Hematopoietic multipotent progenitor cell treated with erythropoietin and hydrocortisone succinate and interleukin-3 and kit ligand, for 15 days (in vitro differentiated cells): ENCODE results near the gene MRPS18B.

Source experiments
- DNase-seq: peaks from one replicate; pipeline ENCODE4 v3.0.0-alpha.2; 2015; ENCODE audit warnings: low spot score

The MRPS18B gene

GRCh38 chr6:30617565-30618269 is at the start of gene MRPS18B:
Gene MRPS18B, plus strand, starts transcription at chr6:30617840. Its CDS starts 26 bp downstream, at chr6:30617866.
- DNase-seq = peak; percentile 98

GRCh38 chr6:30568245-30568644 is 49.4 kb upstream of the MRPS18B start:
- no peak for DNase-seq

- DNase-seq = no peak
Measured at GRCh38 chr6:30570263-30570662, 47.4 kb upstream of the MRPS18B start.

GRCh38 chr6:30570740-30571074 is 46.9 kb upstream of the MRPS18B start:
- no peak for DNase-seq

DNA sequence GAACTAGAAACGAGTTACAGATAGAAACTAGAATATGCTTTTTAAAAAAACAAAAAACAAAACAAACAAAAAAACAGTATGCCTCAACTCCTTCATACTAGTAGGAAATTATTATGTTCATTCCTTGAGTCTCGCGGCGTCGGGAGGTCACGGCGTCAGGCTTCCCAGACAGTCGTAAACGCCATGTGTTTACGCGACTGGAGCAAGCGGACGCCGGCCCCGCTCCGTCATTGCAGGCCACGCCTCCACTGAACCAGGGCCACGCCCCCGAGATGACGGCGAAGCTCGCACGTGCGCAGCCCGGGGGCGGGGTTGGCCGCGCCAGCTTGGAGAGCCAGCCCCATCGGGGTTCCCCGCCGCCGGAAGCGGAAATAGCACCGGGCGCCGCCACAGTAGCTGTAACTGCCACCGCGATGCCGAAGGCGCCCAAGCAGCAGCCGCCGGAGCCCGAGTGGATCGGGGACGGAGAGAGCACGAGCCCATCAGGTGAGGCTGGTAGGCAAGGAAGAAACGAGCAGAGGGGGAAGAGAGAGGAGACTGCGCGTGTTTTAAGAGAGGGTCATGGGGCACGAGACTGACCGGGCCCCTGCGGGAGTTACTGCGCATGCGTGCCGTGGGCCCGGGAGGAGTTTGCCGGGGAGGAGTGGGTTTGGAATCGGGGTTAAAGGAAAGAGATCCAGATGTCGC is 46.4 kb upstream of the MRPS18B start, which contains the start of gene ABCF1:
ABCF1 (plus strand) TSS at position 368 of the 687 bp plus-strand sequence; CDS start at position 414, 46 bp downstream.
- peak; percentile 99 for DNase-seq

- peak; percentile 14 for DNase-seq
Measured at GRCh38 chr6:30571762-30572082, 45.9 kb upstream of the MRPS18B start.

GRCh38 chr6:30572148-30572547 is 45.5 kb upstream of the MRPS18B start:
- no peak for DNase-seq

GRCh38 chr6:30573113-30573512 is 44.5 kb upstream of the MRPS18B start:
- DNase-seq = no peak

DNA sequence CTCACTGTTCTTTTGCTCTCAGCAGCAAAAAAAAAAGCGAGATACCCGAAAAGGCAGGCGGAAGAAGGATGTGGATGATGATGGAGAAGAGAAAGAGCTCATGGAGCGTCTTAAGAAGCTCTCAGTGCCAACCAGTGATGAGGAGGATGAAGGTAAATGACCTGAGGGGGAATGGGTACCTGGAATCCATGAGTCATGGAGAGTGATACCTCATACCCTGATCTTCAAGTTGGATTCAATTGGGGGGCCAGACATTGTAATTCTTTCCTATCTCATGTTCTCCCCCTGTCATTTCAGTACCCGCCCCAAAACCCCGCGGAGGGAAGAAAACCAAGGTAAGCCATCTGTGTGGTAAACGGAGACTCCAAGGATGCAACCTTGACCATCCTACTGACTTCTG is 39.6 kb upstream of the MRPS18B start:
- DNase-seq = no peak

DNA sequence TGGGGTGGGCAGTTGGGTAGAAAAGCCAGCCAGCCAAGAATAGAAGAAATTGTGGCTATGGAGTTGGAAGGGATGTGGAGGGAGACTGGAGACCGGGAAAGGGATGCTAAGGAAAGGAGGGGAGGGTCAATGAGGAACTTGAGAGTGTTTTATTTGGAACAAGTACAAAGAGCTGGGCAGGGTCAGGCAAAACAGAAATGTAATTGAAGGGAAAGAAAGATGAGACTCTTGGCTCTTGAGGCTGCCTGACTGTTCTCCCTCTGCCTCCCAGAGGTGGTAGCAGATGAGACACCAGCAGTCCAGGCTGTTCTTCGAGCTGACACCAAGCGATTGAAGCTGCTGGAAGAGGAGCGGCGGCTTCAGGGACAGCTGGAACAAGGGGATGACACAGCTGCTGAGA is 33.7 kb upstream of the MRPS18B start:
- no peak for DNase-seq

DNA sequence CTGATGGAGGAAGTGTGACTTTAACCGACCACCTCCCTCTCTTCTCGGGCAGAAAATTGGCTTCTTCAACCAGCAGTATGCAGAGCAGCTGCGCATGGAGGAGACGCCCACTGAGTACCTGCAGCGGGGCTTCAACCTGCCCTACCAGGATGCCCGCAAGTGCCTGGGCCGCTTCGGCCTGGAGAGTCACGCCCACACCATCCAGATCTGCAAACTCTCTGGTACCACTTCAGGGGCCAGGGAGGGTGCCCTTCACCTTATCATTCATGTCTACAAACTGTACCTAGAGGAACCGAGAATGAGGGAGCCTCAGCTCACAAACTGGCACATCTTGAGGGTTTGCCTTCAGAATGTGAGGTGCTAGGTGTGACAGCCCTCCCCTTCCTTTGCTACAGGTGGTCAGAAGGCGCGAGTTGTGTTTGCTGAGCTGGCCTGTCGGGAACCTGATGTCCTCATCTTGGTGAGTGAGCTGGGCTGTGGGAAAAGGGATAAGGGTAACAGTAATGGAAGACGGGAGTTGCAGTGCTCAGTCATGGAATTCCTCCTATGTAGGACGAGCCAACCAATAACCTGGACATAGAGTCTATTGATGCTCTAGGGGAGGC is 27.8 kb upstream of the MRPS18B start:
- no peak for DNase-seq

DNA sequence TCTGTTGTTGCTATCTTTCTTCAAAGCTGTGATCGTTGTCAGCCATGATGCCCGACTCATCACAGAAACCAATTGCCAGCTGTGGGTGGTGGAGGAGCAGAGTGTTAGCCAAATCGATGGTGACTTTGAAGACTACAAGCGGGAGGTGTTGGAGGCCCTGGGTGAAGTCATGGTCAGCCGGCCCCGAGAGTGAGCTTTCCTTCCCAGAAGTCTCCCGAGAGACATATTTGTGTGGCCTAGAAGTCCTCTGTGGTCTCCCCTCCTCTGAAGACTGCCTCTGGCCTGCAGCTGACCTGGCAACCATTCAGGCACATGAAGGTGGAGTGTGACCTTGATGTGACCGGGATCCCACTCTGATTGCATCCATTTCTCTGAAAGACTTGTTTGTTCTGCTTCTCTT is 27.1 kb upstream of the MRPS18B start:
- DNase-seq = no peak

DNA sequence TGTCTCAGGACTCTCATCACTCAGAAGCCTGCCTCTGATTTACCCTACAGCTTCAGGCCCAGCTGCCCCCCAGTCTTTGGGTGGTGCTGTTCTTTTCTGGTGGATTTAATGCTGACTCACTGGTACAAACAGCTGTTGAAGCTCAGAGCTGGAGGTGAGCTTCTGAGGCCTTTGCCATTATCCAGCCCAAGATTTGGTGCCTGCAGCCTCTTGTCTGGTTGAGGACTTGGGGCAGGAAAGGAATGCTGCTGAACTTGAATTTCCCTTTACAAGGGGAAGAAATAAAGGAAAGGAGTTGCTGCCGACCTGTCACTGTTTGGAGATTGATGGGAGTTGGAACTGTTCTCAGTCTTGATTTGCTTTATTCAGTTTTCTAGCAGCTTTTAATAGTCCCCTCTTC is 26.6 kb upstream of the MRPS18B start:
- peak; percentile 46 for DNase-seq

DNA sequence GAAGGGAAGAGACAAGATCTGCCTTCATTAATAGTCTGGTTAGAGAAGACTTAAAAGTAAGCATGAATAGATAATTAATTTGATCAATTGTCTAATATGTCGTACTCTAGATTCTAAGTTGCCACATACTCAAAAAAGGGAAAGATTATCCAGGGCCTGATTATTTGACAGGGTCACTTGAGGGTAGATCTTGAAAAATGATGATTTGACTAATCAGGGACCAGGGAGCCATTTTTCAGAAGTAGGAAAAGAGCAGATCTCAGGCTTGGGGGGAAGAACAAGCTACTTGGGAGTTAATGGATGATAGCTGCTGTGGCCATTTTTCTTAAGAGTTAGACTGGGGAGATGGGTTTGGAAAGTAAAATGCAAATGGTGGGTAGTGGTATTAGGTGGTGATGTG is 25.4 kb upstream of the MRPS18B start:
- DNase-seq = no peak

DNA sequence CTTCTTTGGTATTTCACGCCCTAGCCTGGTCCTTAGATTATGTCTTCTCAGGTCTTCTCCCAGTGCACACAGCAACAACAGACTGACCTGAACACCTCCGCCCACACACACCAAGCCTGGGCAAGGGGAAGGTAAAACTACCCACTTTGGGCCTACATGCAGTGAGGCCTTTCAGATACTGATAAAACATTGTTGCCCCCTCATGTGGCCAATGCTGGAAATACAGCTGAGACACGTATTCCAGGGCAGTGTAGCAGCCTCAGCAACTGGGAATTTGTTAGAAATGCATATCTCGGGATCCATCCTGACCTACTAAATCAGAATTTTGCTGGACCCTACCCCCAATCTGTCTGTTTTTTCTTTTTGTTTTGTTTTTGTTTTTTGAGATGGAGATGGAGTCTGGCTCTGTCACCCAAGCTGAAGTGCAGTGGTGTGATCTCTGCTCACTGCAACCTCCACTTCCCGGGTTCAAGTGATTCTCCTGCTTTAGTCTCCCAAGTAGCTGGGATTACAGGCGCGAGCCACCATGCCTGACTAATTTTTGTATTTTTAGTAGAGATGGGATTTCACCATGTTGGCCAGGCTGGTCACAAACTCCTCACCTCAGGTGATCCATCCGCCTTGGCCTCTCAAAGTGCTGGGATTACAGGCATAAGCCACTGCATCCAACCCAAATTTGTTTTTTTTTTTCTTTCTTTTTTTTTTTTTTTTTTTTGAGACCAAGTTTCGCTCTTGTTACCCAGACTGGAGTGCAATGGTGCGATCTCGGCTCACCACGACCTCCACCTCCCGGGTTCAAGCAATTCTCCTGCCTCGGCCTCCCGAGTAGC is 20.1 kb upstream of the MRPS18B start:
- peak; percentile 84 for DNase-seq

DNA sequence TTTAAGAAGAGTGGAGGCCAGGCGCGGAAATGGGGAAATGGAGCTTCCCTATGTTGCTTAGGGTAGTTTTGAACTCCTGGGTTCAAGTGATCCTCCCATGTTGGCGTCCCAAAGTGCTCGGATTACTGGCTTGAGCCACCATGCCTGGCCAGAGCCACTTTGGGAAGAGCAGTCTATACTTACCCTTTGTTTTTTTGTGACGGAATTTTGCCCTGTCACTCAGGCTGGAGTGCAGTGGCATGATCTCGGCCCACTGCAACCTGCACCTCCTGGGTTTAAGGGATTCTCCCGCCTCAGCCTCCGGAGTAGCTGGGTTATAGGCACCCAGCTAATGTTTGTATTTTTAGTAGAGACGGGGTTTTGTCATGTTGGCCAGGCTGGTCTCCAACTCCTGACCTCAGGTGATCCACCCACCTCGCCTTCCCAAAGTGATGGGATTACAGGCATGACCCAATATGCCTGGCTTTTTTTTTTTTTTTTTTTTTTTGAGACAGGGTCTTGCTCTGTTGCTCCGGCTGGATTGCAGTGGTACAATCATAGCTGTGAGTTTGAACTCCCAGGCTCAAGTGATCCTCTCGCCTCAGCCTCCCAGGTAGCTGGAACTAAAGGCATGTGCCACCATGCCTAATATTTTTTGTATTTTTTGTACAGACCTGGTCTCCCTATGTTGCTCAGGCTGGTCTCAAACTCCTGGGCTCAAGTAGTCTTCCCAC is 18.6 kb upstream of the MRPS18B start:
- no peak for DNase-seq

DNA sequence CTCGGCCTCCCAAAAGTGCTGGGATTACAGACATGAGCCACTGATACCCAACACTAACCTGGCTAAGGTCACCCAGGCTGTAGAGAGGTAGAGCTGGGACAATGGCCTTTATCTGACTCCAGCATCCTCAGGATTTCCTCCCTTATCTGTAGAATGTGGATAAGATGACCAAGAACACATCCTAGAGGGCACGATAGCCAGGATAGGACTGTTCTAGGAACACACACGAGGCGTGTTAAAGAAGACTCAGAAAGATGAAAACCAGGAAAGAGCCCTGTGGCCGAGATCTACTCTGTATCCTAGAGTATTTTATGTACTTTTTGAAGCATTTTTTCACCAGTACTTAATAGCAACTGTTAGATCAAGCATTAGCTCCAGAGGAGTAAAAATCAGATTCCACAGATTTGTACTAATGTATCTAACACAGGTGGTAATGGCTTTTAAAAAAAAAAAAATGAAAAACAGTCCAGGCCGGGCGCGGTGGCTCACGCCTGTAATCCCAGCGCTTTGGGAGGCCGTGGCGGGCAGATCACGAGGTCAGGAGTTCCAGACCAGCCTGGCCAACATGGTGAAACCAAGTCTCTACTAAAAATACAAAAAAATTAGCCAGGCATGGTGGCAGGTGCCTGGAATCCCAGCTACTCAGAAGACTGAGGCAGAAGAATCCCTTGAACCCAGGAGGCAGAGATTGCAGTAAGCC is 17.9 kb upstream of the MRPS18B start:
- no peak for DNase-seq

DNA sequence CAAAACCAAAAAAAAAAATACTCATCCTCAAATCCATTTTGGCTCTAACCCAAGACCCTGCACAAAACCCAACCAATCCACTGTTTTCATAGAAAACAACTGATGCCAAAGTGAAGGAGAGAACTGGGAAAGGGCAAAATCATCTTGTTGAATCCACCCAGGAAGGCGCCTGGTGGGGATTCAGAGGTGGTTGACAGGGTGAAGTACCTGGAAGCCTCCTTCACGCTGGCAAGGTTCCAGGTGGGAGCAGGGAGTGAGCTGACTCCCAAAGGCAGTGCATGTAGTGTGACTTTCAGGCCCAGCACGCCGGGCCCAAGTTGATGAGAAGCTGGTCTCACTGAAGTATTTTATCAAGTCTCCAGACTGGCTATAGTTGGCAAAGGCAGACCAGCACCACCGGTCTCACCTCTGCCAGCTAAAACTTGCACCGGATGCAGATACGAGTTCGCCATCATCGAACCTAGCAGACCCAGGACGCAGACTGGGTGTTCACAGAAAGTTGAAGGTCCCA is 17.1 kb upstream of the MRPS18B start:
- no peak for DNase-seq

DNA sequence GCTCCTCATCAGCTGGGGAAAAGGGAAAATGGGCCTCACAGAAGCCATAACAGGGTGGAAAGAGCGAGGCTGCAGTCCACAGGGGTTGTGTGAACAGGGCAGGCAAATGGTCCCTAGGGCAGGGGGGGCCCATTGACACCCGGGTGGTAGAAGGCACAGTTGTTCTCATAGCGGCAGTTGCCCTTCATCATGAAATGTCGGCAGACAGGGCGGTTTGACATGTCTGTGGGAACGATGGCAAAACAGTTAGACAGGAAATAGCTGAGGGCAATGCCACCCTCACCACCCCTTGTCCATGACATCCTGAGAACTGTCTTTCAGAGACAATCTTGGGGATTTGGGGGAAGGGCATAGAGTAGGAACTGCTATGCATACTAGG is 16.2 kb upstream of the MRPS18B start:
- DNase-seq = no peak

DNA sequence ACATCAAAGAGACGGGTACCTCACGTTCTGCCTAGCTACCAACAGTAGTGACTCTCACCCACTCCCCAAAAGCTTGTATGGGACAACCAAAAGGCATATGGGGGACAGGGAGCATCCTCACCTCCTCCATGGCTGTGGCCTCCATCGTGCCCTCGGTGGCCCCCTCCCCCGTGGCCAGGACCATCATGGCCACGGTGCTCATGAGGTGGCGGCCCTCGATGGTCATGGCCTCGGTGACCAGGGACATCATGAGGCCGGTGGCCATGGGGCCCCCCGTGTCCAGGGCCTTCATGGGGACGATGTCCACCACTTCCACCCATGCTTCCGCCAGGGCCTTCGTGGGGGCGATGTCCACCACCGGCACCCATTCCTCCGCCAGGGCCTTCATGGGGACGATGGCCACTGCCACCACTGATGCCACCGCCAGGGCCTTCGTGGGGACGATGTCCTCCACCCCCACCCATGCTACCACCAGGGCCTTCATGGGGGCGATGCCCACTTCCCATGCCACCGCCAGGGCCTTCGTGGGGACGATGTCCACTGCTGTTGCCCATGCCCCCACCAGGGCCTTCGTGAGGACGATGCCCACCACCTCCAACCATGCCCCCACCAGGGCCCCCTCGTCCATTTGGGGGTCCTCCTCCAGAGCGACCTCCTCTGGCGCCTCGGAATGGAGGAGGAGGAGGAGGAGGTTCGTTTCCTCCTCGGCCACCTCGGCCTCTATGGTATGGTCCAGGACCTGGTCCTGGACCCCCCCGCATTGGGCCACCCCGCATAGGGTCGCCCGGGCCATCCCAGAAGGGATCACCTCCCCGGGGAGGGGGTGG is 15.6 kb upstream of the MRPS18B start:
- DNase-seq = no peak
